ENCODE measurements around the gene ENPP4.
"Not testable (repeated sequence)": the region's sequence is repeated elsewhere in the genome, so short reads cannot be mapped to it uniquely, and the experiment has no call there.

ENPP4 gene

GRCh38 chr6:46128476-46128875 is 1.3 kb upstream of the ENPP4 start:
- DNase-seq (ENCODE audit: extremely low spot score) = peak; percentile 13
- CTCF ChIA-PET = interaction anchor here (0.9 to 2.8 kb wide), 13 partner anchors 8 to 282 kb away, joined by 3 to 13 read pairs (median 4); no protein-coding TSS in a partner anchor
- TF ChIP-seq CTCF (IDR thresholded peaks at IDR 0.05; ENCODE audit: control extremely low read depth, extremely low read depth, low read depth, missing control alignments) = no peak
- POLR2A ChIA-PET = no interaction called here

GRCh38 chr6:46129291-46129628 is 529 bp upstream of the ENPP4 start:
- DNase-seq (ENCODE audit: extremely low spot score) = no peak
- TF ChIP-seq CTCF (IDR thresholded peaks at IDR 0.05; ENCODE audit: control extremely low read depth, extremely low read depth, low read depth, missing control alignments) = no peak
- ChIA-PET CTCF (interaction anchor here (0.9 to 2.8 kb wide), 19 partner anchors 7 to 281 kb away, joined by 3 to 13 read pairs (median 4); no protein-coding TSS in a partner anchor), POLR2A (interaction anchor here (1.1 to 1.3 kb wide), 2 partner anchors 10 to 18 kb away, joined by 3 read pairs; no protein-coding TSS in a partner anchor)

DNA sequence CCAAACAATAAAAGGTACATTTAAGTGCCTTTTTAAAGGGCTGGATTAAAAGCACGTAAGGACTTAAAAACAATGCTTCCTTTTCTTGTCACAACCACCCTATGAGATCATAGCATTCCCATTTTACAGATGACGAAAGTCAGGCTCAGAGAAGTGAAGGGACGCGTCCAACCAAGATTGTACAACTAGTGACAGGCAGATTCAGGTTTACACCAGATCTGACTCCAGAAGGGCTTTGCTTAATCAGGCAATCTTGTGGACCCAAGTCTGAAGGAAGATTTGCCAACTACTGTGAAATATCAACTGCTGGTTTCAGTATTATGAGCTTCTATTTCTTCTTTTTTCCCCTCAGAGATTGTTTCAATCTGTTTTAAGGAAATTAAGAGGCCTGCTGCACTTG is 877 bp downstream of the ENPP4 start:
- ChIA-PET POLR2A (no interaction called here), CTCF (interaction anchor here (1.5 to 2.8 kb wide), 6 partner anchors 8 to 86 kb away, joined by 4 to 13 read pairs (median 7); no protein-coding TSS in a partner anchor)
- no peak for DNase-seq (ENCODE audit: extremely low spot score)
- TF ChIP-seq CTCF (IDR thresholded peaks at IDR 0.05; ENCODE audit: control extremely low read depth, extremely low read depth, low read depth, missing control alignments) = no peak

DNA sequence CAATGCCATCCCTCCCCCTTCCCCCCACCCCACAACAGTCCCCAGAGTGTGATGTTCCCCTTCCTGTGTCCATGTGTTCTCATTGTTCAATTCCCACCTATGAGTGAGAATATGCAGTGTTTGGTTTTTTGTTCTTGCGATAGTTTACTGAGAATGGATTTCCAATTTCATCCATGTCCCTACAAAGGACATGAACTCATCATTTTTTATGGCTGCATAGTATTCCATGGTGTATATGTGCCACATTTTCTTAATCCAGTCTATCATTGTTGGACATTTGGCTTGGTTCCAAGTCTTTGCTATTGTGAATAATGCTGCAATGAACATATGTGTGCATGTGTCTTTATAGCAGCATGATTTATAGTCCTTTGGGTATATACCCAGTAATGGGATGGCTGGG is 1.5 kb downstream of the ENPP4 start:
- POLR2A ChIA-PET; DNase-seq (ENCODE audit: extremely low spot score): not testable (repeated sequence)
- CTCF ChIA-PET = interaction anchor here (2.0 kb wide), 1 partner anchor 26 kb away, joined by 5 read pairs; no protein-coding TSS in a partner anchor

GRCh38 chr6:46134216-46134615 is 4.4 kb downstream of the ENPP4 start:
- no peak for TF ChIP-seq CTCF (IDR thresholded peaks at IDR 0.05; ENCODE audit: control extremely low read depth, extremely low read depth, low read depth, missing control alignments)
- no peak for DNase-seq (ENCODE audit: extremely low spot score)
- ChIA-PET CTCF (no interaction called here), POLR2A (no interaction called here)

DNA sequence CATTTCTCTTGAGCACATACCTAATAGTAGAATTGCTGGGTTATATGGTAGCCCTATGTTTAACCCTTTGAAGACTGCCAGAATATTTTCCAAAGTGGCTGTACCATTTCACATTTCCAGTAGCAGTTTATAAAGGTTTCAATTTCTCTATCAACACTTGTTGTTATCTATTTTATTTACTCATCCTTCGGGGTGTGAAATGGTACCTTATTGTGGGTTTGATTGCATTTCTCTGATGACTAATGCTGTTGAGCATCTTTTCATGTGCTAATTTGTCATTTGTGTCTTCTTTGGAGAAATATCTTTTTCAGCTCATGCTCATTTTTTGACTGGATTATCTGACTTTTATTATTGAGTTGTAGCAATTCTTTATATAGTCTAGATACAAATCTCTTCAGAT is 5.4 kb downstream of the ENPP4 start:
- POLR2A ChIA-PET = no interaction called here

GRCh38 chr6:46136831-46137230 is 7.0 kb downstream of the ENPP4 start:
- ChIA-PET CTCF (interaction anchor here (0.7 to 1.8 kb wide), 5 partner anchors 8 to 1661 kb away, joined by 3 to 4 read pairs (median 3); no protein-coding TSS in a partner anchor), POLR2A (no interaction called here)
- no peak for TF ChIP-seq CTCF (IDR thresholded peaks at IDR 0.05; ENCODE audit: control extremely low read depth, extremely low read depth, low read depth, missing control alignments)
- no peak for DNase-seq (ENCODE audit: extremely low spot score)

More for the DNA sequence above, 5.4 kb downstream of the ENPP4 start:
- CTCF ChIA-PET = no interaction called here
- TF ChIP-seq CTCF (IDR thresholded peaks at IDR 0.05; ENCODE audit: control extremely low read depth, extremely low read depth, low read depth, missing control alignments) = no peak
- DNase-seq (ENCODE audit: extremely low spot score) = no peak

Data from GM10248 (cell line).